Effector memory CD4-positive, alpha-beta T cell (primary cell): ENCODE measurements around the gene CCNG1.
"Not testable (repeated sequence)": the region's sequence is repeated elsewhere in the genome, so short reads cannot be mapped to it uniquely, and the experiment has no call there.

ENCODE experiments used
- DNase-seq, 3 donors: peaks; one replicate each; pipeline ENCODE4 v3.0.0-alpha.2; 2020
- H3K27ac ChIP-seq: 2 replicates; pipeline ENCODE4 v1.7.0; 2013; ENCODE audit warnings: mild to moderate bottlenecking, low read length, moderate library complexity; ENCODE audit not compliant: insufficient read depth, poor library complexity, severe bottlenecking
- H3K27me3 ChIP-seq: replicated peaks from 2 replicates; pipeline ENCODE4 v1.7.0; 2013; ENCODE audit warnings: mild to moderate bottlenecking, low read length; ENCODE audit not compliant: insufficient read depth, control insufficient read depth, poor library complexity, severe bottlenecking
- H3K36me3 ChIP-seq: 2 replicates; pipeline ENCODE4 v1.7.0; 2013; ENCODE audit warnings: mild to moderate bottlenecking, low read length, moderate library complexity; ENCODE audit not compliant: control insufficient read depth, insufficient read depth
- H3K4me1 ChIP-seq: 2 replicates; pipeline ENCODE4 v1.7.0; 2013; ENCODE audit warnings: low read length, mild to moderate bottlenecking; ENCODE audit not compliant: control insufficient read depth, insufficient read depth, poor library complexity, severe bottlenecking
- H3K4me3 ChIP-seq: 2 replicates; pipeline ENCODE4 v1.7.0; 2013; ENCODE audit warnings: low read length, low read depth, mild to moderate bottlenecking; ENCODE audit not compliant: insufficient read depth, poor library complexity, severe bottlenecking
- H3K9me3 ChIP-seq: 2 replicates; pipeline ENCODE4 v1.7.0; 2013; ENCODE audit warnings: mild to moderate bottlenecking, low read length, moderate library complexity; ENCODE audit not compliant: control insufficient read depth

The CCNG1 gene

GRCh38 chr5:163437011-163437308, 435 bp upstream of the CCNG1 start:
- DNase-seq: no peak
- H3K27ac ChIP-seq: peak overlapping the region; percentile 91

GRCh38 chr5:163439092-163439425, 1.7 kb downstream of the CCNG1 start:
- DNase-seq: no peak
- peak overlapping the region; percentile 26 for H3K27ac ChIP-seq
- H3K4me1 ChIP-seq: peaks cover 15% of the 10 kb centered on the region
- no peaks in the 10 kb centered on the region for H3K9me3 ChIP-seq
- no peaks in the 10 kb centered on the region for H3K27me3 ChIP-seq
- no peak overlapping the region for H3K4me3 ChIP-seq
- H3K36me3 ChIP-seq: peaks cover 28% of the 10 kb centered on the region

More at GRCh38 chr5:163437011-163437308, 435 bp upstream of the CCNG1 start:
- H3K27me3 ChIP-seq: no peaks in the 10 kb centered on the region
- H3K4me1 ChIP-seq: peaks cover 15% of the 10 kb centered on the region
- no peaks in the 10 kb centered on the region for H3K9me3 ChIP-seq
- H3K4me3 ChIP-seq: peak overlapping the region; percentile 88
- H3K36me3 ChIP-seq: peaks cover 9% of the 10 kb centered on the region

- peaks cover 33% of the 10 kb centered on the region for H3K36me3 ChIP-seq
- H3K27me3 ChIP-seq: no peaks in the 10 kb centered on the region
- H3K4me3 ChIP-seq: no peak overlapping the region
Measured at GRCh38 chr5:163440954-163441353, 3.6 kb downstream of the CCNG1 start.

GRCh38 chr5:163444526-163444925, 7.1 kb downstream of the CCNG1 start:
- peaks cover 46% of the 10 kb centered on the region for H3K36me3 ChIP-seq
- no peak overlapping the region for H3K4me3 ChIP-seq
- no peak overlapping the region for H3K27ac ChIP-seq
- H3K27me3 ChIP-seq: no peaks in the 10 kb centered on the region
- no peaks in the 10 kb centered on the region for H3K4me1 ChIP-seq
- H3K9me3 ChIP-seq: no peaks in the 10 kb centered on the region
- no peak for DNase-seq

More at GRCh38 chr5:163440954-163441353, 3.6 kb downstream of the CCNG1 start:
- Histone ChIP-seq H3K9me3 (no peaks in the 10 kb centered on the region), H3K27ac (no peak overlapping the region), H3K4me1 (peaks cover 15% of the 10 kb centered on the region)
- no peak for DNase-seq

GRCh38 chr5:163445345-163445744, 8.0 kb downstream of the CCNG1 start:
- H3K9me3 ChIP-seq: no peaks in the 10 kb centered on the region
- H3K27me3 ChIP-seq: no peaks in the 10 kb centered on the region
- no peak overlapping the region for H3K27ac ChIP-seq
- H3K4me1 ChIP-seq: no peaks in the 10 kb centered on the region
- no peak for DNase-seq
- H3K36me3 ChIP-seq: peaks cover 46% of the 10 kb centered on the region
- no peak overlapping the region for H3K4me3 ChIP-seq

- Histone ChIP-seq H3K4me1 (no peaks in the 10 kb centered on the region), H3K27me3 (no peaks in the 10 kb centered on the region), H3K36me3 (peaks cover 34% of the 10 kb centered on the region), H3K27ac (no peak overlapping the region), H3K4me3 (no peak overlapping the region), H3K9me3 (no peaks in the 10 kb centered on the region)
- no peak for DNase-seq
Measured at GRCh38 chr5:163447191-163447590, 9.8 kb downstream of the CCNG1 start.

GRCh38 chr5:163447875-163448274, 10.5 kb downstream of the CCNG1 start:
- no peak overlapping the region for H3K4me3 ChIP-seq
- no peak for DNase-seq
- H3K27ac ChIP-seq: no peak overlapping the region
- H3K27me3 ChIP-seq: no peaks in the 10 kb centered on the region
- H3K4me1 ChIP-seq: no peaks in the 10 kb centered on the region
- no peaks in the 10 kb centered on the region for H3K9me3 ChIP-seq
- H3K36me3 ChIP-seq: peaks cover 30% of the 10 kb centered on the region

- no peak overlapping the region for H3K27ac ChIP-seq
- H3K36me3 ChIP-seq: peaks cover 26% of the 10 kb centered on the region
- H3K27me3 ChIP-seq: no peaks in the 10 kb centered on the region
Measured at GRCh38 chr5:163448491-163448890, 11.1 kb downstream of the CCNG1 start.

GRCh38 chr5:163451489-163451888, 14.1 kb downstream of the CCNG1 start:
- H3K4me3 ChIP-seq: no peak overlapping the region
- no peak for DNase-seq
- no peaks in the 10 kb centered on the region for H3K4me1 ChIP-seq
- H3K9me3 ChIP-seq: no peaks in the 10 kb centered on the region
- H3K27me3 ChIP-seq: no peaks in the 10 kb centered on the region
- peaks cover 23% of the 10 kb centered on the region for H3K36me3 ChIP-seq
- no peak overlapping the region for H3K27ac ChIP-seq

More at GRCh38 chr5:163448491-163448890, 11.1 kb downstream of the CCNG1 start:
- Histone ChIP-seq H3K9me3 (no peaks in the 10 kb centered on the region), H3K4me1 (no peaks in the 10 kb centered on the region), H3K4me3 (no peak overlapping the region)
- DNase-seq: no peak

- DNase-seq: no peak
- H3K27me3 ChIP-seq: no peaks in the 10 kb centered on the region
Measured at GRCh38 chr5:163453705-163454104, 16.3 kb downstream of the CCNG1 start.

GRCh38 chr5:163455406-163455805, 18.0 kb downstream of the CCNG1 start:
- not testable (repeated sequence) for DNase-seq, H3K27me3 ChIP-seq, H3K4me3 ChIP-seq, H3K27ac ChIP-seq, H3K9me3 ChIP-seq, H3K4me1 ChIP-seq
- peaks cover 14% of the 10 kb centered on the region for H3K36me3 ChIP-seq

More at GRCh38 chr5:163453705-163454104, 16.3 kb downstream of the CCNG1 start:
- no peaks in the 10 kb centered on the region for H3K9me3 ChIP-seq
- peaks cover 14% of the 10 kb centered on the region for H3K36me3 ChIP-seq
- peaks cover 3% of the 10 kb centered on the region for H3K4me1 ChIP-seq
- H3K27ac ChIP-seq: no peak overlapping the region
- H3K4me3 ChIP-seq: no peak overlapping the region
